GM18519 (cell line): Measurements from ENCODE around the gene WDR47.
"Not testable (repeated sequence)": the region's sequence is repeated elsewhere in the genome, so short reads cannot be mapped to it uniquely, and the experiment has no call there.

Experiments used
- ATAC-seq: cut with Tn5 transposase; IDR thresholded peaks from one replicate; pipeline ENCODE4 v1.9.1; 2021; ENCODE audit warnings: mild to moderate bottlenecking, moderate library complexity; ENCODE audit not compliant: unreplicated experiment, low FRiP score

Gene WDR47

GRCh38 chr1:109056064-109056463, 14.2 kb upstream of the WDR47 start:
- ATAC-seq: no peak

GRCh38 chr1:109052145-109052544, 10.2 kb upstream of the WDR47 start:
- not testable (repeated sequence) for ATAC-seq

GRCh38 chr1:109050228-109050995, 8.5 kb upstream of the WDR47 start:
- no peak for ATAC-seq

- no peak for ATAC-seq
These were observed 6.4 kb upstream of the WDR47 start for GRCh38 chr1:109048335-109048734.

- no peak for ATAC-seq
These were observed 5.4 kb upstream of the WDR47 start for GRCh38 chr1:109047339-109047738.

- no peak for ATAC-seq
These were observed 4.8 kb upstream of the WDR47 start for GRCh38 chr1:109046671-109047070.

- no peak for ATAC-seq
These were observed 3.7 kb upstream of the WDR47 start for GRCh38 chr1:109045595-109045994.

GRCh38 chr1:109040989-109041620, 797 bp downstream of the WDR47 start:
- peak; percentile 2 for ATAC-seq

- ATAC-seq: no peak
These were observed 1.3 kb downstream of the WDR47 start for GRCh38 chr1:109040627-109040988.

- no peak for ATAC-seq
These were observed 7.5 kb downstream of the WDR47 start for GRCh38 chr1:109034382-109034781.

GRCh38 chr1:109029493-109029892, 12.4 kb downstream of the WDR47 start:
- not testable (repeated sequence) for ATAC-seq

GRCh38 chr1:109027841-109028240, 14.1 kb downstream of the WDR47 start:
- ATAC-seq: no peak

GRCh38 chr1:109025694-109026093, 16.2 kb downstream of the WDR47 start:
- no peak for ATAC-seq

- ATAC-seq: no peak
These were observed 17.3 kb downstream of the WDR47 start for GRCh38 chr1:109024646-109025045.

GRCh38 chr1:109020693-109021257, 21.1 kb downstream of the WDR47 start:
- no peak for ATAC-seq

GRCh38 chr1:109017719-109018118, 24.2 kb downstream of the WDR47 start:
- not testable (repeated sequence) for ATAC-seq

- ATAC-seq: no peak
These were observed 24.8 kb downstream of the WDR47 start for GRCh38 chr1:109017134-109017533.

- no peak for ATAC-seq
These were observed 30.6 kb downstream of the WDR47 start for GRCh38 chr1:109011335-109011734.

GRCh38 chr1:108996622-108997021, 45.3 kb downstream of the WDR47 start:
- ATAC-seq: not testable (repeated sequence)

GRCh38 chr1:108983114-108983513, 58.8 kb downstream of the WDR47 start:
- no peak for ATAC-seq

- no peak for ATAC-seq
These were observed 65.2 kb downstream of the WDR47 start for GRCh38 chr1:108976658-108977057.

GRCh38 chr1:108972951-108973350, 69.0 kb downstream of the WDR47 start:
- no peak for ATAC-seq
